Parathyroid adenoma (tissue), 2 donors: ENCODE measurements around the gene TMTC2.

ENCODE experiments used
- H2AFZ ChIP-seq: fragments of 300-600 bp; sonication (generic); one replicate; pipeline ENCODE4 v1.7.0; 2017; ENCODE audit warnings: antibody characterized with exemption, mild to moderate bottlenecking
- H3K27ac ChIP-seq: fragments of 300-600 bp; sonication (generic); one replicate; pipeline ENCODE4 v1.7.0; 2017
- H3K27me3 ChIP-seq: fragments of 300-600 bp; sonication (generic); one replicate; pipeline ENCODE4 v1.7.0; 2017; ENCODE audit warnings: low read length; ENCODE audit not compliant: control insufficient read depth, insufficient read depth
- H3K36me3 ChIP-seq: fragments of 300-600 bp; sonication (generic); one replicate; pipeline ENCODE4 v1.7.0; 2017; ENCODE audit warnings: low read length; ENCODE audit not compliant: control insufficient read depth, insufficient read depth
- H3K4me1 ChIP-seq: fragments of 300-600 bp; sonication (generic); one replicate; pipeline ENCODE4 v1.7.0; 2017; ENCODE audit warnings: control low read depth
- H3K4me2 ChIP-seq: fragments of 300-600 bp; sonication (generic); one replicate; pipeline ENCODE4 v1.7.0; 2017; ENCODE audit warnings: low read length
- H3K4me3 ChIP-seq: fragments of 300-600 bp; sonication (generic); one replicate; pipeline ENCODE4 v1.7.0; 2017; ENCODE audit warnings: low read depth, low read length
- H3K79me2 ChIP-seq: fragments of 300-600 bp; sonication (generic); one replicate; pipeline ENCODE4 v1.7.0; 2017; ENCODE audit warnings: control low read depth
- H3K9ac ChIP-seq: fragments of 300-600 bp; sonication (generic); one replicate; pipeline ENCODE4 v1.7.0; 2017; ENCODE audit warnings: mild to moderate bottlenecking
- H3K9me3 ChIP-seq: fragments of 300-600 bp; sonication (generic); one replicate; pipeline ENCODE4 v1.7.0; 2017; ENCODE audit warnings: low read length; ENCODE audit not compliant: control insufficient read depth
- CTCF ChIP-seq: fragments of 300-600 bp; sonication (generic); IDR thresholded peaks from one replicate; pipeline ENCODE4 v1.7.0; 2017; ENCODE audit warnings: antibody characterized with exemption, mild to moderate bottlenecking
- donor health status: primary hyperparathyroidism.

The TMTC2 gene

GRCh38 chr12:82807132-82807737 is 120.5 kb downstream of the TMTC2 start:
- no peak overlapping the region for H3K4me2 ChIP-seq
- H3K79me2 ChIP-seq: no peaks in the 10 kb centered on the region
- H2AFZ ChIP-seq: no peak overlapping the region
- no peaks in the 10 kb centered on the region for H3K4me1 ChIP-seq
- no peak overlapping the region for H3K9ac ChIP-seq
- no peak overlapping the region for H3K27ac ChIP-seq
- TF ChIP-seq CTCF: no peak
- no peak overlapping the region for H3K4me3 ChIP-seq
- no peaks in the 10 kb centered on the region for H3K9me3 ChIP-seq
- H3K27me3 ChIP-seq: no peaks in the 10 kb centered on the region
- no peaks in the 10 kb centered on the region for H3K36me3 ChIP-seq

GRCh38 chr12:82810568-82810967 is 123.9 kb downstream of the TMTC2 start:
- Histone ChIP-seq H3K4me1 (no peaks in the 10 kb centered on the region), H3K9ac (no peak overlapping the region), H3K27me3 (no peaks in the 10 kb centered on the region), H3K4me3 (no peak overlapping the region), H3K4me2 (no peak overlapping the region), H2AFZ (no peak overlapping the region), H3K9me3 (no peaks in the 10 kb centered on the region), H3K79me2 (no peaks in the 10 kb centered on the region), H3K27ac (no peak overlapping the region), H3K36me3 (no peaks in the 10 kb centered on the region)
- no peak for TF ChIP-seq CTCF

GRCh38 chr12:82817368-82817767 is 130.7 kb downstream of the TMTC2 start:
- Histone ChIP-seq H3K27ac (no peak overlapping the region), H3K79me2 (no peaks in the 10 kb centered on the region)

GRCh38 chr12:82818271-82819035 is 131.7 kb downstream of the TMTC2 start:
- no peak overlapping the region for H3K4me3 ChIP-seq
- H3K4me2 ChIP-seq: no peak overlapping the region
- H3K79me2 ChIP-seq: no peaks in the 10 kb centered on the region
- no peak overlapping the region for H2AFZ ChIP-seq
- no peaks in the 10 kb centered on the region for H3K9me3 ChIP-seq
- H3K27me3 ChIP-seq: no peaks in the 10 kb centered on the region
- no peak overlapping the region for H3K9ac ChIP-seq
- no peak for TF ChIP-seq CTCF
- H3K4me1 ChIP-seq: no peaks in the 10 kb centered on the region
- no peaks in the 10 kb centered on the region for H3K36me3 ChIP-seq
- no peak overlapping the region for H3K27ac ChIP-seq

More at GRCh38 chr12:82817368-82817767, 130.7 kb downstream of the TMTC2 start:
- TF ChIP-seq CTCF: no peak
- no peaks in the 10 kb centered on the region for H3K27me3 ChIP-seq
- H3K9ac ChIP-seq: no peak overlapping the region
- H3K4me1 ChIP-seq: no peaks in the 10 kb centered on the region
- H3K9me3 ChIP-seq: no peaks in the 10 kb centered on the region
- no peak overlapping the region for H3K4me3 ChIP-seq
- no peak overlapping the region for H2AFZ ChIP-seq
- no peak overlapping the region for H3K4me2 ChIP-seq
- H3K36me3 ChIP-seq: no peaks in the 10 kb centered on the region
